ENCODE data around the gene PDE3B.
"Not testable (repeated sequence)": the region's sequence is repeated elsewhere in the genome, so short reads cannot be mapped to it uniquely, and the experiment has no call there.

Gene PDE3B

GRCh38 chr11:14678350-14678749 lies 34.7 kb downstream of the PDE3B start:
- DNase-seq: no peak

- no peak for DNase-seq
These were observed 36.1 kb downstream of the PDE3B start for GRCh38 chr11:14679662-14680061.

GRCh38 chr11:14684234-14684915 lies 40.8 kb downstream of the PDE3B start:
- DNase-seq: not testable (repeated sequence)

GRCh38 chr11:14687456-14687855 lies 43.9 kb downstream of the PDE3B start:
- no peak for DNase-seq

GRCh38 chr11:14687943-14688627 lies 44.5 kb downstream of the PDE3B start:
- DNase-seq: no peak

- not testable (repeated sequence) for DNase-seq
These were observed 52.1 kb downstream of the PDE3B start for GRCh38 chr11:14695656-14696055.

GRCh38 chr11:14698771-14699170 lies 55.2 kb downstream of the PDE3B start:
- no peak for DNase-seq

- DNase-seq: no peak
These were observed 57.0 kb downstream of the PDE3B start for GRCh38 chr11:14700593-14700992.

- no peak for DNase-seq
These were observed 59.2 kb downstream of the PDE3B start for GRCh38 chr11:14702760-14703159.

GRCh38 chr11:14703731-14704130 lies 60.1 kb downstream of the PDE3B start:
- DNase-seq: no peak

GRCh38 chr11:14705067-14705466 lies 61.5 kb downstream of the PDE3B start:
- no peak for DNase-seq

GRCh38 chr11:14713496-14714244 lies 70.1 kb downstream of the PDE3B start:
- DNase-seq: no peak

GRCh38 chr11:14715669-14716068 lies 72.1 kb downstream of the PDE3B start:
- DNase-seq: not testable (repeated sequence)

GRCh38 chr11:14722496-14722895 lies 78.9 kb downstream of the PDE3B start:
- DNase-seq: no peak

GRCh38 chr11:14725150-14725549 lies 81.5 kb downstream of the PDE3B start:
- no peak for DNase-seq

- no peak for DNase-seq
These were observed 83.6 kb downstream of the PDE3B start for GRCh38 chr11:14727215-14727614.

- no peak for DNase-seq
These were observed 84.1 kb downstream of the PDE3B start for GRCh38 chr11:14727746-14728145.

GRCh38 chr11:14740539-14740938 lies 96.9 kb downstream of the PDE3B start:
- not testable (repeated sequence) for DNase-seq

GRCh38 chr11:14741195-14741594 lies 97.6 kb downstream of the PDE3B start:
- no peak for DNase-seq

- no peak for DNase-seq
These were observed 99.4 kb downstream of the PDE3B start for GRCh38 chr11:14742849-14743559.

GRCh38 chr11:14743667-14744066 lies 100.1 kb downstream of the PDE3B start:
- not testable (repeated sequence) for DNase-seq

- no peak for DNase-seq
These were observed 103.3 kb downstream of the PDE3B start for GRCh38 chr11:14746857-14747395.

GRCh38 chr11:14748090-14748489 lies 104.5 kb downstream of the PDE3B start:
- no peak for DNase-seq
